Adrenal gland (tissue), 5 donors: Measurements from ENCODE around the gene TPO.

Source experiments
- POLR2A ChIP-seq, 2 donors: fragments of 450-650 bp; IDR thresholded peaks; one replicate each; pipeline ENCODE4 v1.6.1; 2017; ENCODE audit warnings: antibody characterized with exemption in 2 of 2, mild to moderate bottlenecking in 2 of 2, moderate library complexity in 1 of 2
- TF ChIP-seq, protein P1 (sequence below), 6 experiments: fragments of 450-650 bp in 4 of 6; fragments of 200-600 bp in 2 of 6; sonication (generic) in 1 of 6; IDR thresholded peaks; 1 replicate in 5 of 6; 2 replicates in 1 of 6; pipeline versions ENCODE4 v1.5.1 to v1.8.0; 2016 to 2021; ENCODE audit warnings: antibody characterized with exemption in 6 of 6, mild to moderate bottlenecking in 2 of 6, moderate library complexity in 1 of 6
- donor health status: DM: no; HTN: no; CAD: no.

DNA sequence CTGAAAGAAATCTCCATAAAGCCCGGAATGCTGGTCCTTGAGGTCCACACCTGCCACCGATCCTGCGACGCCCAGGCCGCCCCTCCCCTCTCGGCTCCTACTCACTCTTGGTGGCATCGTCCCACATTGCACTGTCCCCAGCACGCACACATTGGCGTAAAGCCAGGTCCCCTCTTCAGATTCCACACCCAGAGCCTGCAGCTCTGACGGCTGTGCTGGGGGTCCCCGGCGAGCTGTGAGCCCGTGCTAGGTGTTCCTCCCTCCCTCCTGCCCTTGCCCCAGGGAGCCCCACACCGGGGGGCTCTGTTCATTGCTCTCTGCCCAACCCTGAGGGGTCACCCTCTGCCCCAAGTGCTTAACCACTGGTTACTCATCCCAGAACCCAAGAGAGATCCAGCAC lies 8.5 kb downstream of the TPO start:
- TF ChIP-seq, protein P1, sequence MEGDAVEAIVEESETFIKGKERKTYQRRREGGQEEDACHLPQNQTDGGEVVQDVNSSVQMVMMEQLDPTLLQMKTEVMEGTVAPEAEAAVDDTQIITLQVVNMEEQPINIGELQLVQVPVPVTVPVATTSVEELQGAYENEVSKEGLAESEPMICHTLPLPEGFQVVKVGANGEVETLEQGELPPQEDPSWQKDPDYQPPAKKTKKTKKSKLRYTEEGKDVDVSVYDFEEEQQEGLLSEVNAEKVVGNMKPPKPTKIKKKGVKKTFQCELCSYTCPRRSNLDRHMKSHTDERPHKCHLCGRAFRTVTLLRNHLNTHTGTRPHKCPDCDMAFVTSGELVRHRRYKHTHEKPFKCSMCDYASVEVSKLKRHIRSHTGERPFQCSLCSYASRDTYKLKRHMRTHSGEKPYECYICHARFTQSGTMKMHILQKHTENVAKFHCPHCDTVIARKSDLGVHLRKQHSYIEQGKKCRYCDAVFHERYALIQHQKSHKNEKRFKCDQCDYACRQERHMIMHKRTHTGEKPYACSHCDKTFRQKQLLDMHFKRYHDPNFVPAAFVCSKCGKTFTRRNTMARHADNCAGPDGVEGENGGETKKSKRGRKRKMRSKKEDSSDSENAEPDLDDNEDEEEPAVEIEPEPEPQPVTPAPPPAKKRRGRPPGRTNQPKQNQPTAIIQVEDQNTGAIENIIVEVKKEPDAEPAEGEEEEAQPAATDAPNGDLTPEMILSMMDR (IDR thresholded peaks at IDR 0.05) = no peak
- TF ChIP-seq POLR2A (IDR thresholded peaks at IDR 0.05) = no peak
